Testis (tissue), 2 donors: ENCODE measurements around the gene PIEZO2.

Source experiments
- CTCF ChIP-seq, 3 experiments: fragments of 450-650 bp in 2 of 3; fragments of 200-600 bp in 1 of 3; sonication (generic) in 1 of 3; IDR thresholded peaks; one replicate each; pipeline ENCODE4 v1.5.1; 2016 to 2019; ENCODE audit warnings: antibody characterized with exemption in 3 of 3, mild to moderate bottlenecking in 2 of 3, moderate library complexity in 1 of 3
- POLR2A ChIP-seq: fragments of 450-650 bp; IDR thresholded peaks from one replicate; pipeline ENCODE4 v1.6.1; 2017; ENCODE audit warnings: antibody characterized with exemption, mild to moderate bottlenecking, moderate library complexity

- TF ChIP-seq CTCF (IDR thresholded peaks at IDR 0.05) (no peak), POLR2A (no peak)
Observed at GRCh38 chr18:10919851-10920250, 229.5 kb downstream of the PIEZO2 start.
